HL-60/S4 (cell line): ENCODE data around the gene HMGN5.

Source experiments
- in situ Hi-C: fragments of 300-500 bp; cut with MboI; formaldehyde crosslinking; loops from 2 replicates; pipeline ENCODE4 v1.14.3; 2022; ENCODE audit warnings: low sequenced_read_pairs

HMGN5 gene, protein sequence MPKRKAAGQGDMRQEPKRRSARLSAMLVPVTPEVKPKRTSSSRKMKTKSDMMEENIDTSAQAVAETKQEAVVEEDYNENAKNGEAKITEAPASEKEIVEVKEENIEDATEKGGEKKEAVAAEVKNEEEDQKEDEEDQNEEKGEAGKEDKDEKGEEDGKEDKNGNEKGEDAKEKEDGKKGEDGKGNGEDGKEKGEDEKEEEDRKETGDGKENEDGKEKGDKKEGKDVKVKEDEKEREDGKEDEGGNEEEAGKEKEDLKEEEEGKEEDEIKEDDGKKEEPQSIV

DNA sequence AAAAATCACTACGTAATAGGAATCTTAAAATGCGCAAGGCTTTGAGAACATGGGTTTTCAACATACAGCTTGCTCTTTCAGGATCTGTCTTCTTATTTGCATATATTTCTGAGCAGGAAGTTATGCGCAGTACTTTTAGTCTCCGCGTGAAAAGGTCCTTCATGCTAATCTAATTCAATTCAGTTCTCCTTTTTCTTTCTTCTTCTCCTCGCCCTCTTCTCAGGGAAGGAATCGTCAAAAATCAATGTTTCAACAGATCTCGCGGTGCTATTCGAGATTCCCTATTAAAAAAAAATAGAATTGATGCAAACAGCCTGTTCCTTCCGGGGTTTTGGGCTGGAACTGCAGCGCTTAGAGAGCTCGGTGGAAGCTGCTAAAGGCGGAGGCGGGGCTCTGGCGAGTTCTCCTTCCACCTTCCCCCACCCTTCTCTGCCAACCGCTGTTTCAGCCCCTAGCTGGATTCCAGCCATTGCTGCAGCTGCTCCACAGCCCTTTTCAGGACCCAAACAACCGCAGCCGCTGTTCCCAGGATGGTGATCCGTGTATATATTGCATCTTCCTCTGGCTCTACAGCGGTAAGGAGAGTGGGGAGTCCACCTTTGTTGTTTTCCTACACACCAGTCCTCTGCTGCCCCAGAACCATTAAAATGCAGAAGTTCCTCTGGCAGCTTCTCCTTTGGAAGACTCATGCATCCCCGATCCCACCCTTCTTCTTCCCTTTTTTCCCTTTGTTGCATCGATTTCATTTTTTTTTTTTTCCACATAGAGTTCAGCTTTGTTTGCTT is at the start of gene HMGN5, which contains the start of gene SH3BGRL:
Gene HMGN5 (minus strand): TSS at position 243 of the 785 bp plus-strand sequence. CDS start 80,364 bp downstream, outside the sequence.
Gene SH3BGRL (plus strand): TSS at position 432 of the 785 bp plus-strand sequence. CDS start 99 bp downstream, at position 531.
- in situ Hi-C loops, result no loop called here

DNA sequence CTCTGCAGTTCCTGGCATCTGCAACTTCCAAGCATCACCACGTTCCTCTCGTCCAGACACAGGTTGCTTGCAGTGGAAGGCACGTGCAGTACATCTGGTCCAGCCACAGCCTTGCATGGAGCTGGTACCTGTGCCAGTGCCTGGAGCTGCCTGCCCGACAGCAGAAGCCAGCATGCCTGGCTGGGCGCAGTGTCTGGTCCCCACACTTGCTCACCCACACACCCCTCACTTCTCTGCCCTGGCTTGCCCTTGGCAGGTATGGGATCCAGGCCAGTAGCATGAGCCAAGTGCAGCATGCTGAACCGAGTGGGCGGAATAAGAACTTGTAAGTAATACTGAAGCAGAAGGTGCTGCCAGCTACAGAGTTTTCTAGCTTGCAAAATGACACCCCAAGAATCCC is 40.0 kb upstream of the HMGN5 start:
- in situ Hi-C loops, result no loop called here

DNA sequence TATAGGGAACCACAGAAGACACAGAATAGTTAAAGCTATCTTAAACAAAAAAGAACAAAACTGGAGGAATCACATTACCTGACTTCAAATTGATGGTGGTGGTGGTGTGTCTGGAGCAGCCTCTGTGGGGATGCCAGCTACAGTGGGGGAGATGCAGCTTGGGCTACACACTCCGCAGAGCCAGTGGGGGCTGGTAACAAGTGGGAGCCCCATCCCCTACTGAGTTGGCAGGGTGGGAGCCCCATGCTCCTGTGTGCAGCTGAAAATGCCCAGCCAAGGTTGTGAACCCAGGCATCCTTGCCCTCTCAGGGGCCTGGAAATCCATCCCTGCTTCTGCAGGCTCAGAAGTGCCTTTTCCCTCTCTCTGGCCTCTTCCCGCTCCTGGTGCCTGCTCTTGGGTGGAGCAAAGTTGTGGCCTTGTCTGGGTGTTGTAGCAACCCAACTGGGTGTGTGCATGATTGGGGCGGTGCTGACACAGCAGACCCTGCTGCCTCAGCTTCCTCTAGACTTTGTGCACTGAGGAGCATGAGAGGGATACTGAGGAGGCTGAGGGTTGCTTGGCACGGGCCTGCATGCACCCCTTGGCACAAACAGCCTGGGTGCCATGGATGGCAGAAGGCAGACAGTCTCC is 39.1 kb upstream of the HMGN5 start:
- in situ Hi-C loops, result no loop called here

DNA sequence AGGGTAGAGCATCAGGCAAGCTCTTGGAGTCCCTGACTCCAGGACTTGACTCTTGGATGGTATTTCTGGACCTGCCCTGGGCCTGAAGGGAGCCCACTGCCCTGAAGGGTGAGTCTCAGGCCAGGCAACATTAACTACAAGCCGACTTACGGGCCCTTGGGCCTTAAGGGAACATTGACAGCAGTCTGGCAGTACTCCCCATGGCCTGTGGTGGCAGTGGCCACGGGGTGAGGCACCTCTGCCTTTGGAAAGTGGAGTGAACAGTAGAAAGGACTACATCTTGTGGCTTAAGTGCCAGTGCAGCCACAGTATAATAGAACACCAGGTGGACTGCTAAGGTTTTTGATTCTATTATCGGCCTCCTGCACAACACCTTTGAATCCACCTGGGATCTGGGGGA is 36.5 kb upstream of the HMGN5 start:
- in situ Hi-C loops, result no loop called here

DNA sequence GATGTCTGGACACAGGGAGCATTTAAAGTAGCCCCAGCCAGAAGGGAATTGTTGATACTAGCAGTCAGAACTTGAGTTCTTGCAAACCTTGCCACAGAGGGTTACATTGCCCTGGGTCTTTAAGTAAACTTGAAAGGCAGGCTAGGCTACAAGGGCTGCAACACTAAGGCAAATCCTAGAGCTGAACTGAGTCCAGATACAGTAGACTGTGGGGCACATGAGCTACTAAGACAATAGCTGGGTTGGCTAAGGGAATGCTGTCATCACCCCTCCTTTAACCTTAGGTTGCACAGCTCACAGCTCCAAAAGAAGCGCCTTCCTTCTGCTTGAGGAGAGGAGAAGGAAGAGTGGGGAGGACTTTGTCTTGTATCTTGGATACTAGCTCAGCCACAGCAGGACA is 35.8 kb upstream of the HMGN5 start:
- in situ Hi-C loops, result no loop called here

DNA sequence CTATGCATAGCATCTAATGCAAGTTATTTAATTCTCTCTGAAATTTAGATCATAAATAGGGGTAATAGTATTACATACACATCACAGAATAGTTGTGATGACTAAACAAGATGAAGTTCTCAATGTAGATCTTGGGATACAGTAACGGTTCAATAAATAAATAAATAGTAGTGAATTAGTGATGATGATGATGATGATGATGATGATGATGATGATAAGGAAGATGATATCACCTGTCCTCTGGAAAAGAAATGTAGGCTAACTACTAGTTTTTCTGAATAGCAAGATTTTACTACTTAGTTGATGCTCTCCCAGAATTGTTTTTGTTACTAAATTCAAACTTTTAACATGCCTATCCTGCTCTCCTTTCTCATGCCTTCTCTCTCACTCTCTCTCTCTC is 30.5 kb upstream of the HMGN5 start:
- in situ Hi-C loops, result no loop called here

DNA sequence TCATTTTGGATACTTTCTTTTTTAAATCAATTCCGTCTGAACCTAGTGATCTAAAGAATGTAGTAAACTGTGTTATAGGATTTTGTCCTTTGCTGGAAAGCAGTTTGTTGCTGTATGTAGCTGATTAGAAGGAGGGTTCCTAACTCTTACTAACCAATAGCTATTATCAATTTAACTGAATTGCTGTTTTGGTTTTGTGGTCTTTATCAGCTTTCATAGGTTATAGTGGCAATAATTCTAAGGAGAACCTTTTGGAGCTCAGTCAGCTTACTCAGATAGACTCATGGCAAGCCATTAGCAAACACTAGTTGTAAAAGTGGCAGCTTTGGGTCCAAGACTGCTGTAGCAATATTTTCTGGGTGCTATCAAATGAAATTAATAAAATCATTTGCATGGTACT is 29.8 kb upstream of the HMGN5 start:
- in situ Hi-C loops, result no loop called here

DNA sequence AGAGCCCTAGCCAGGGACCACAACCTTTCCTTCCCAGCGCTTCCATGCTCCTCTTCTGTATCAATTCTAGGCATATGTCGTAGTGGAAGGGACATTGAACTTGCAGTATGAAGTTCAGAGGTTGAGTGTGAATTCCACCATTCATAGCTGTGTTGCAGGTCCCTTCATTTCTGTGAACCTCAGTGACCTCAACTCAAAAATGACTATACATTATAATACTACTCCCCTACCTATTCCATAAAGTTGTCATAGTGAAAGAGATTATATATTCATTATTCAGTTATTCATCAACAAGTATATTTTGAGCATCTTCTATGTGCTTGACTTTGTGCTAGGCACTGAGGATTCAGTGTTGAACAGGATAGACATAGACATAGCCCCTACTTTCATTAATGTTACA is 28.2 kb upstream of the HMGN5 start:
- in situ Hi-C loops, result no loop called here

DNA sequence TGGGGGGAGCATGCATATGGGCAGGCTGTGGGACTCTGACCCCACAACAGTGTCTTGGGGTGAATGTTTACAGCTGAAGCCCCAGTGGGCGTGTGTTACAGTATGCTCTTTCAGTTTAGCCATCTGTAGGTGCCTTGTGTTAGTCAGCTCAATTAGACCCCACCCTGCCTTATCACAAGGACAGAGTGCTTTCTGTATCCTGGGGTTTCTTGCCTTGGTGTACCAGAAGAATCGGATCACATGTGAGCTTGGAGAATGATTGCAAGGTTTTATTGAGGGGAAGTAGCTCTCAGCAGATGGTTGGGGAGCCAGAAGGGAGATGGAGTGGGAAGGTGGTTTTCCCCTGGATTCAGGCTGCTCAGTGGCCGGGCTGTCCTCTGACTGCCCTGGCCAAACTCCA is 27.5 kb upstream of the HMGN5 start:
- in situ Hi-C loops, result no loop called here

DNA sequence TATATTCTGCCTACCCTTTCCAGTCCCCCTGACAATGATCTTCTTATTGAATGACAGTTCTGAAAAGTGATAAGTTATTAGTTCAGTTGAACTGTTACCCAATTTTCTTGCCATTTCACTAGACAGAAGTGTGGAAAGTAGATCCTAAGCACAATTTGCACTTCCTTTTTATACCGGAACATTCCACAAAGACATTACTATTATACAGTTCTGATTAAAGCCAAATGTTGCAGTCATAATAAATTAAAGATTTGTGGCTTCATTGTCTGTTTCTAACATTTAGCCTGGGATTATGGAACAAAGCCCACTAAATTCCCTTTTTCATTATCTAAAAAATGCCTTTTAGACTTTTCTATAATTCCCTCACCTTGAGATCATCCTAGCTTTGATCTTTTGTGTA is 14.0 kb upstream of the HMGN5 start:
- in situ Hi-C loops, result no loop called here

DNA sequence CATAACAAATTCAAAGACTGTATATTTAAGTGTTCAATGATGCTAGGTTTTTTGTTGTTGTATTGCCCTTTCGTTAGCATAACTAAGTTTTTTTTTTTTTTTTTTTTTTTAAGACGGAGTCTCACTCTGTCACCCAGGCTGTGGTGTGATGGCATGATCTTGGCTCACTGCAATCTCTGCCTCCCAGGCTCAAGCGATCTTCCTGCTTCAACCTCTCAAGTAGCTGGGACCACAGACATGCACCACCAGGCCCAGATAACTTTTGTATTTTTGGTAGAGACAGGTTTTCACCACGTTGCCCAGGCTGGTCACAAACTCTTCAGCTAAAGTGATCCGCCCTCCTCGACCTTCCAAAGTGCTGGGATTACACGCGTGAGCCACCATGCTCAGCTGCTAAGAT is 7.2 kb upstream of the HMGN5 start:
- in situ Hi-C loops, result no loop called here

DNA sequence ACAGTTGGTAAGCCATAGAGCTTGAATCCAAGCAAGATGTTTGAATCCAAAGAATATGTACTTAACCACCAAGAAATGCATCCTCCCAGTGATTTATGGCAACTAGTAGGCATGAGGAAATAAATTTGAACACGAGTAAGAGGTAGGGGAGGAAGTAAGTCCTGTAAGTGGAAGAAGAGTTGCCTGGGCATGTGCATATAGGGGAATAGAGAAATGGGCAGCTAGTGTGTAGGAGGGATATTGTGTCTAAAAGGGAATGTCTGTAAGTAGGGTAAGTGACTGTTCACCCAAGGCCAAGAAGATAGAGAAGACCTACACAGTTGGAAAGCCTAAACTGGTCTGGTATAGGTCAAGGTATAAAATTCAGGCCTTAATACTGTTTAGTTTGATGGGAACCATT is 4.8 kb upstream of the HMGN5 start:
- in situ Hi-C loops, result no loop called here

DNA sequence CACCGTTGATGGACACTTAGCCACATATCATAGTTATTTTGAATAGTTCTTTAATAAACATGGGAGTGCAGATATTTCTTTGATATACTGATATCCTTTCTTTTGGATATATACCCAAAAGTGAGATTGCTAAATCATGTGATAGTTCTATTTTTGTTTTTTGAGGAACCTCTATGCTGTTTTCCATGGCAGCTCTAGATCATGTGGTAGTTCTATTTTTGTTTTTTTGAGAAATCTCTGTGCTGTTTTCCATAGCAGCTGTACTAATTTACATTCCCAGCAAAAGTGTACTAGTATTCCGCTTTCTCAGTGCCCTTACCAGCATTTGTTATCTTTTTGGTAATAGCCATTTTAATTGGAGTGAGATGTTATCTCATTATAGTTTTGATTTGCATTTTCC is 3.8 kb upstream of the HMGN5 start:
- in situ Hi-C loops, result no loop called here

DNA sequence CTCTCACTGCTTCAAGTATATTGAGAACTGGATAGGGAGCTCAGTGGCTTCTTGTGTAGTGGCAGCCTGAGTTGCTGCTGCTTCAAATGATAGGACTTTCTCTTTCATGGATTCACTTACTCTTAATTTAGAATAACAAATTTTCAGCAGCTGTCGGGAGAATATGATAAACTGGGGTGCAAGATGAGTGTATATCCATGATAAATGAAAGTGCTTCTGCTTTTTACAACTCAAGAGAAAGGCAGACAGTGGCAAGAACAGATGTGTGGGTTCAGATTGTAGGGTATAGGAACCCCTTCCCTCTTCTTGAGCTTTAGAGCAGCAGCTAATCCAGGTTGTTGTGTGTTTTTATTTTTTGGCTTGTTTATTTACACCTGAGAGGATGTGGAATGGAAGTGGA is 1.2 kb upstream of the HMGN5 start:
- in situ Hi-C loops, result no loop called here

DNA sequence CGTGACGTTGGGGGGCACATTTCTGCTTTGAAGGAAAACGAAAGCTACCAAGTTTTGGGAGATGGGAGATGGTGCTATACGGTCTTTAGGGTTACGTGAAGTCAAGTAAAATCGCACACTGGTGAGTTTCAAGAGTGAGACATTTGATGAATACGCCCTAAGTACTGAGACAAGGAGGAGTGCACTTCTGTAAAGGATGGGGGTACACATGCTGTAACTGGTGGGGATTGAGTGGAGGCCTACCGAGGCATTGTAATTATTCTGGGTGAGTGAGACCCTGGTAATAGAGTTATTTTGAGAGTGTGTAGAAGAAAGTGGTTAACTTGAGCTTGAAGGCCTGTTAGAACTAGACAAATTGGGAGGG is 725 bp upstream of the HMGN5 start:
- in situ Hi-C loops, result no loop called here

DNA sequence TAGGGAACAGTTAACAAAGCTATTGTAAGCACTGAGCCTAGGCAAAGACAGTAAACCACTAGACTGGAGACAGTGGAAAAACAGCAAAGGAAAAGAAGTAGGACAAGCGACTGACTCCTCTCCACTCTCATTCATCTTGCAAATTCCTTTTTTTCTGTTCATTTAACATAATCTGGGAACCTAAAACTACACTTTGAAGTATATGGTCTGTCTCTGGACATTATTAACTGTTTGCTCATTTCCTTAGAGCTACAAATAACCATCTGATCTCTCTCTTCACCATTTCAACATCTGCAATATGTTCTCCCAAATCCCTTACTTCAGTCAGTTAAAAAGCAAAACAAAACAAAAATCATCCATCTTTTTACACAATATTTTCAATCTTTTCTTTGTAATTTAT is 642 bp downstream of the HMGN5 start:
- in situ Hi-C loops, result no loop called here

DNA sequence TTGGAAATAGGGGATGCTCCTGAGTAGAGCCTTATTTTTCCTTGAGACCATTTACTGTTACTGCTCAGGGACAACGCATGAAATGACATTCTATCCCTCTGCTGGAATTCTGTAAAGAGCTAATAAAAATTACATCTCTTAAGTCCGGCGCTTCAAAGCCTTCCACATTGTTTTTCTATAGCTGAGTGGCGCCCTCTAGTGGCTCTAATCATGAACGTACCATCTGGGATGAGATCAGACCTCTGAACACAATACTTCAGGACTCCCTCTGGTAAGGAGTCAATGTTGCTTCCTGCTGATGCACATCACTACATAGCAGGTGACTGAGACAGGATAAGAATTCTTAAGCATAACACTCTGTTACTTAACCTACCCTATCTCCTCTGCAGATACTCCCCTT is 6.0 kb downstream of the HMGN5 start:
- in situ Hi-C loops, result no loop called here

DNA sequence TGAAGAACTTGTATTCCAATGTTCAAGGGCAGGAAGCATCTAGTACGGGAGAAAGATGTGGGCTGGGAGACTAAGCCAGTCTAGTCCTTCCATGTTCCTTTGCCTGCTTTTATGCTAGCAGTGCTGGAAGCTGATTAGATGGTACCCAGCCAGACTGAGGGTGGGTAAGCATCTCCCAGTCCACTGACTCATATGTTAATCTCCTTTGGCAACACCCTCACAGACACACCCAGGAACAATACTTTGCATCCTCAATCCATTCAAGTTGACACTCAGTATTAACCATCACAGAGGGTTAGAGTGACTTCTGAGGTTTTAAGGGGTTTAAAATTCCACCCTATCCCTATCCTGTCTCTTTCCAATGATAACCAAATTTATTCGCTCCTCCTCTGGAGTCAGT is 6.5 kb downstream of the HMGN5 start:
- in situ Hi-C loops, result no loop called here

DNA sequence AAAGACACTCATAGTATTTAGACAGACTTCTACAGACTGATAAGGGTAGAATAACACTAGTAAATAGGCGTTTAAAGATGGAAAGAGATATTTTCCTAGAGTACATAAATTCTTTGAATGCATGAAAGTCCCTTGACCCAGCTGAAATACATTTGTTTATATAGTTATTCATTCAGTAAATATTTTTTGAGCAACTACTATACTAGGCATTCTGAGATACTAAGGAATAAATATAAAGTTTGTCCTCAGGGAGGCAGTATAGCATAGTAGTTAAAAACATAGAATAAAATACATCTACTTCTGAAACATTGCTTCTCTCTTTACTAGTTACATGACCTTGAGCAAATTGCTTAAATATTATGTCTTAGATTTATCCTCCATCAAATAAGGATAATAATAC is 27.4 kb downstream of the HMGN5 start:
- in situ Hi-C loops, result no loop called here

DNA sequence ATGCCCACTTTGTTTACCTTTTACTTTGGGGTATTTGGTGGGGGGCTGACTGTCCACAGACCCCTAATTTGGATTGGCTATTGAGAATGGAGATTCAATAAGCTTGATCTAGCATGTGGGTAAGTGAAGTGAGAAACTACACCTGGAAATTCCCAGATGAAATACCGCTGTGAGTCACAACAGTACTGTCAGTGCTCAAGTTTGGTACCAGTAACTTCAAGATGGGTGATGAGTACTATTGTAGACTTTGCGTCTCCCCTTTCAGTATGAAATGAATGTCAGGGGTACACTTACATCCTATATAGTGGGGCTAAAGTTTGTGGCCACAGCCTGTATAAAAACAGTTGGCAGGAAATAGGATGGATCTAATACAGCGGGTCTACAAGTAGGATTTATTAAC is 33.3 kb downstream of the HMGN5 start:
- in situ Hi-C loops, result no loop called here

DNA sequence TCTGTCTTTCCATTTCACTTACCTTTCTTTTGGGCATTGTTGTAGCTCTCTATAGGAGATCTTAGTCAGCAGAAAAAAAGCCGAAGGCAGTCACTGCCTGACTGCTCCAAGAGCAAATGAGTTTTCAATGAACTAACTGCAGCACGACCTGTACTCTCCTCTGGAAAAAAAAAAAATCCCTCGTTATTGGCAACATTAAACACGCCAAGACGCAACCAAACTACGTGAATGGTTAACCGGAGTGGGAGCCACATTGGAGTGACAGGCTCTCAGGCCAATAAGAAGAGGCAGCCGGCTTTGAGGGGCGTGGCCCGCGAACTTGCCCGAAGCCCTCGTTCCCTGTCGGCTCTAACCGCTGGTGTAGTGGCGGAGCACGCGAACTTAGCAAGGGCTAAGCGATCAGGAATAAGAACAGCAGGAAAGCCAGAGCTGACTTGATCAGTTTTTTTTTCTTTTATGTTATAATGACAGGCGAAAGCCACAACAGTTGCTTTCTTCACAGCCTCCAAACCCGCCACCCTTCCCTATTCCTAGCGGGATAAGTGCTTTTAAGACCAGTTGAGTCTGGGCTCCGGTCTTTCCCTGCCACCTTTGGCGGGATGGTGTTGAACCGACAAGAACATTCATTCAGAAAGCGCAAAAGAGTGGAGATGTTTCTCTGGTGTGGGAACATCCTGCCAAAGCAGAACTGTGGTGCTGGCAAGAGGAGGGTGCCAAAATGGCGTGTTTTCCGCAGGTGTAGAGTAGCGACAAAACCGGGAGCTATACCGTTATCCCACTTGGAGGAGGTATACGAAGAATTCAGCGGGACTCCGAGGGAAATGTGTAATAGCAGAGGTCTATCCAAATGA is 80.0 kb downstream of the HMGN5 start:
- in situ Hi-C loops, result no loop called here
